Adrenal gland (tissue), 12 donors: ENCODE measurements around the gene UGT1A6. TPM values are rescaled to one million over a fixed set of nuclear protein-coding genes. Genes with fewer than 3 reads are reported as not detected.

Source experiments
- DNase-seq, 7 donors: peaks; one replicate each; pipeline ENCODE4 v3.0.0-alpha.2; 2019 to 2020
- H3K27ac ChIP-seq, 5 donors: fragments of 200-600 bp; sonication (generic) in 4 of 5; 1 replicate in 3 of 5; 2 replicates in 2 of 5; pipeline versions ENCODE4 v1.5.1 to v1.8.0; 2016 to 2020; ENCODE audit warnings: mild to moderate bottlenecking in 1 of 5
- H3K27me3 ChIP-seq: fragments of 200-600 bp; 2 replicates; pipeline ENCODE4 v1.8.0; 2021
- H3K36me3 ChIP-seq, 2 donors: fragments of 200-600 bp; replicated peaks in 1 of 2; 1 replicate in 1 of 2; 2 replicates in 1 of 2; pipeline versions ENCODE4 v1.5.1 to v1.8.0; 2018 to 2022
- H3K4me1 ChIP-seq, 2 donors: fragments of 200-600 bp; replicated peaks in 1 of 2; 1 replicate in 1 of 2; 2 replicates in 1 of 2; pipeline versions ENCODE4 v1.5.1 to v1.8.0; 2018 to 2021
- H3K4me3 ChIP-seq, 4 donors: fragments of 200-600 bp; sonication (generic) in 3 of 4; one replicate each; pipeline ENCODE4 v1.5.1; 2016 to 2018
- H3K9me3 ChIP-seq, 3 donors: fragments of 200-600 bp; sonication (generic) in 1 of 3; replicated peaks in 1 of 3; 1 replicate in 2 of 3; 2 replicates in 1 of 3; pipeline versions ENCODE4 v1.5.1 to v1.8.0; 2016 to 2021
- CTCF ChIP-seq, 6 experiments: fragments of 450-650 bp in 4 of 6; fragments of 200-600 bp in 2 of 6; sonication (generic) in 1 of 6; IDR thresholded peaks; 1 replicate in 5 of 6; 2 replicates in 1 of 6; pipeline versions ENCODE4 v1.5.1 to v1.8.0; 2016 to 2021; ENCODE audit warnings: antibody characterized with exemption in 6 of 6, mild to moderate bottlenecking in 2 of 6, moderate library complexity in 1 of 6
- POLR2A ChIP-seq, 2 donors: fragments of 450-650 bp; IDR thresholded peaks; one replicate each; pipeline ENCODE4 v1.6.1; 2017; ENCODE audit warnings: antibody characterized with exemption in 2 of 2, mild to moderate bottlenecking in 2 of 2, moderate library complexity in 1 of 2
- WGBS, 4 donors: extraction: QIAGEN DNeasy Blood & Tissue Kit in 2 of 4; methylation state at CpG; one replicate each; pipeline versions ENCODE4 v1.1.5 to v1.1.7; 2013 to 2017; 5-methylcytosine and 5-hydroxymethylcytosine counted together
- intact Hi-C, 2 donors: fragments of 100-400 bp; cut with DNase I; formaldehyde crosslinking; loops; one replicate each; pipeline versions ENCODE4 v1.14.1 to v1.15.0; 2022 to 2023
- polyA plus RNA-seq, 3 donors: library from polyadenylated mRNA; stranded (reverse); fragments of 200-250 nt in 2 of 3; fragments of 350-450 nt in 1 of 3; fragmentation: Illumina TruSeq in 1 of 3; extraction: RNeasy Lipid Tissue Mini Kit (QIAGEN cat#74804) in 1 of 3; gene quantifications; one replicate each; pipeline ENCODE4 v1.2.3, GENCODE V29; 2013 to 2014
- total RNA-seq, 9 donors: library from RNA; depleted of rRNA in 4 of 9; stranded (reverse); fragments of >200 nt in 4 of 9; fragments of 120-200 nt in 1 of 9; fragmentation: NEBNext Ultra II Directional in 1 of 9; extraction: Animal tissue kit (Norgen Biotek cat#: 25700) in 1 of 9; gene quantifications; one replicate each; pipeline versions ENCODE4 v1.1.0 to v1.2.4, GENCODE V29; 2013 to 2023
- donor health status: healthy with polysubstance abuse.
- donor health status: Bipolar disorder and iron deficiency.
- donor health status: DM: yes; HTN: yes; CAD: no.
- donor health status: DM: no; HTN: no; CAD: no.
- donor health status: DM: no; HTN: no; CAD: no.
- donor health status: DM: yes; HTN: yes; CAD: no.

Gene UGT1A6
- total and polyA plus RNA-seq, 12 donors, result 0.16 TPM; not detected in 11

GRCh38 chr2:233807215-233807865, 114.7 kb downstream of the UGT1A6 start:
- DNase-seq, result peak in 3 of 7 donors; percentile 5 to 18 (median 5)
- Histone ChIP-seq H3K4me1 (no peaks in the 10 kb centered on the region), H3K9me3 (no peaks in the 10 kb centered on the region), H3K27me3 (peaks cover 4% of the 10 kb centered on the region), H3K27ac (no peak overlapping the region), H3K36me3 (no peaks in the 10 kb centered on the region), H3K4me3 (no peak overlapping the region)
- intact Hi-C loops, result no loop called here
- no peak for TF ChIP-seq POLR2A (IDR thresholded peaks at IDR 0.05)
- no peak for TF ChIP-seq CTCF (IDR thresholded peaks at IDR 0.05)
- 59 to 76% (median 74%) methylated on average over 7 to 12 of the region's 12 CpGs for WGBS, 4 donors

- Histone ChIP-seq H3K9me3 (no peaks in the 10 kb centered on the region), H3K4me3 (no peak overlapping the region), H3K27ac (no peak overlapping the region), H3K27me3 (no peaks in the 10 kb centered on the region), H3K36me3 (no peaks in the 10 kb centered on the region), H3K4me1 (no peaks in the 10 kb centered on the region)
- intact Hi-C loops, result no loop called here
- DNase-seq, result peak in 3 of 7 donors; percentile 4 to 14 (median 7)
- TF ChIP-seq POLR2A (IDR thresholded peaks at IDR 0.05), result no peak
- no peak for TF ChIP-seq CTCF (IDR thresholded peaks at IDR 0.05)
- 66 to 78% (median 70%) methylated on average over 5 to 10 of the region's 10 CpGs for WGBS, 4 donors
Observed at GRCh38 chr2:233807966-233808935, 115.6 kb downstream of the UGT1A6 start.

GRCh38 chr2:233810385-233810784, 117.7 kb downstream of the UGT1A6 start:
- Histone ChIP-seq H3K27me3 (no peaks in the 10 kb centered on the region), H3K36me3 (no peaks in the 10 kb centered on the region), H3K4me3 (no peak overlapping the region), H3K4me1 (no peaks in the 10 kb centered on the region), H3K9me3 (no peaks in the 10 kb centered on the region), H3K27ac (no peak overlapping the region)
- TF ChIP-seq POLR2A (IDR thresholded peaks at IDR 0.05) (no peak), CTCF (IDR thresholded peaks at IDR 0.05) (no peak)
- 86 to 91% (median 88%) methylated on average over 3 to 6 of the region's 6 CpGs for WGBS, 4 donors
- DNase-seq, result peak in 1 of 7 donors; percentile 1
- intact Hi-C loops, result no loop called here

GRCh38 chr2:233811087-233811486, 118.4 kb downstream of the UGT1A6 start:
- H3K9me3 ChIP-seq, result no peaks in the 10 kb centered on the region
- no peaks in the 10 kb centered on the region for H3K27me3 ChIP-seq
- TF ChIP-seq POLR2A (IDR thresholded peaks at IDR 0.05), result no peak
- TF ChIP-seq CTCF (IDR thresholded peaks at IDR 0.05), result no peak
- WGBS, 4 donors, result 76 to 90% (median 83%) methylated on average over 3 to 4 of the region's 4 CpGs
- no peak overlapping the region for H3K4me3 ChIP-seq
- intact Hi-C loops, result no loop called here
- H3K36me3 ChIP-seq, result no peaks in the 10 kb centered on the region
- no peaks in the 10 kb centered on the region for H3K4me1 ChIP-seq
- no peak overlapping the region for H3K27ac ChIP-seq
- DNase-seq, result peak in 1 of 7 donors; percentile 2
